ENCODE results near the gene CNTNAP2. TPM values are rescaled to one million over a fixed set of nuclear protein-coding genes. Genes with fewer than 3 reads are reported as not detected.

The CNTNAP2 gene
- total RNA-seq, 4 donors from 2014 or later, result 0.25 to 0.89 (median 0.30) TPM; not detected in 1

GRCh38 chr7:147894271-147894670 is 1777.7 kb downstream of the CNTNAP2 start:
- Histone ChIP-seq H3K27me3 (no peaks in the 10 kb centered on the region), H3K36me3 (no peaks in the 10 kb centered on the region), H3K9me3 (peaks cover 4% of the 10 kb centered on the region), H3K27ac (no peak overlapping the region), H3K4me1 (no peaks in the 10 kb centered on the region), H3K4me3 (no peak overlapping the region)
- no peak for DNase-seq (ENCODE audit: low spot score in 2 of 2)
- WGBS, result 38% methylated on average over 4 of the region's 4 CpGs
- TF ChIP-seq EP300 (IDR thresholded peaks at IDR 0.05), result no peak
- TF ChIP-seq POLR2AphosphoS5 (IDR thresholded peaks at IDR 0.05), result no peak
- TF ChIP-seq, protein P1, sequence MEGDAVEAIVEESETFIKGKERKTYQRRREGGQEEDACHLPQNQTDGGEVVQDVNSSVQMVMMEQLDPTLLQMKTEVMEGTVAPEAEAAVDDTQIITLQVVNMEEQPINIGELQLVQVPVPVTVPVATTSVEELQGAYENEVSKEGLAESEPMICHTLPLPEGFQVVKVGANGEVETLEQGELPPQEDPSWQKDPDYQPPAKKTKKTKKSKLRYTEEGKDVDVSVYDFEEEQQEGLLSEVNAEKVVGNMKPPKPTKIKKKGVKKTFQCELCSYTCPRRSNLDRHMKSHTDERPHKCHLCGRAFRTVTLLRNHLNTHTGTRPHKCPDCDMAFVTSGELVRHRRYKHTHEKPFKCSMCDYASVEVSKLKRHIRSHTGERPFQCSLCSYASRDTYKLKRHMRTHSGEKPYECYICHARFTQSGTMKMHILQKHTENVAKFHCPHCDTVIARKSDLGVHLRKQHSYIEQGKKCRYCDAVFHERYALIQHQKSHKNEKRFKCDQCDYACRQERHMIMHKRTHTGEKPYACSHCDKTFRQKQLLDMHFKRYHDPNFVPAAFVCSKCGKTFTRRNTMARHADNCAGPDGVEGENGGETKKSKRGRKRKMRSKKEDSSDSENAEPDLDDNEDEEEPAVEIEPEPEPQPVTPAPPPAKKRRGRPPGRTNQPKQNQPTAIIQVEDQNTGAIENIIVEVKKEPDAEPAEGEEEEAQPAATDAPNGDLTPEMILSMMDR (IDR thresholded peaks at IDR 0.05), result no peak
- no peak for TF ChIP-seq POLR2A (IDR thresholded peaks at IDR 0.05)

- 91% methylated on average over 7 of the region's 7 CpGs for WGBS
- H3K27me3 ChIP-seq, result no peaks in the 10 kb centered on the region
- H3K4me3 ChIP-seq, result no peak overlapping the region
- peaks cover 6% of the 10 kb centered on the region for H3K9me3 ChIP-seq
- H3K27ac ChIP-seq, result no peak overlapping the region
- no peak for TF ChIP-seq POLR2AphosphoS5 (IDR thresholded peaks at IDR 0.05)
- no peak for TF ChIP-seq EP300 (IDR thresholded peaks at IDR 0.05)
- TF ChIP-seq, protein P1 (IDR thresholded peaks at IDR 0.05), result no peak
- TF ChIP-seq POLR2A (IDR thresholded peaks at IDR 0.05), result no peak
- DNase-seq (ENCODE audit: low spot score in 2 of 2), result no peak
- H3K4me1 ChIP-seq, result no peaks in the 10 kb centered on the region
- H3K36me3 ChIP-seq, result no peaks in the 10 kb centered on the region
These were observed 1779.5 kb downstream of the CNTNAP2 start for GRCh38 chr7:147896121-147896520.

- 85% methylated on average over 13 of the region's 13 CpGs for WGBS
- DNase-seq (ENCODE audit: low spot score in 2 of 2), result no peak
- H3K27me3 ChIP-seq, result no peaks in the 10 kb centered on the region
- no peak overlapping the region for H3K27ac ChIP-seq
- no peak for TF ChIP-seq POLR2A (IDR thresholded peaks at IDR 0.05)
- TF ChIP-seq, protein P1 (IDR thresholded peaks at IDR 0.05), result no peak
- no peak for TF ChIP-seq EP300 (IDR thresholded peaks at IDR 0.05)
- no peak for TF ChIP-seq POLR2AphosphoS5 (IDR thresholded peaks at IDR 0.05)
- H3K4me3 ChIP-seq, result no peak overlapping the region
- H3K9me3 ChIP-seq, result peaks cover 6% of the 10 kb centered on the region
- H3K36me3 ChIP-seq, result no peaks in the 10 kb centered on the region
- no peaks in the 10 kb centered on the region for H3K4me1 ChIP-seq
These were observed 1787.1 kb downstream of the CNTNAP2 start for GRCh38 chr7:147903536-147904218.

GRCh38 chr7:147904219-147904576 is 1787.6 kb downstream of the CNTNAP2 start:
- H3K9me3 ChIP-seq, result peaks cover 3% of the 10 kb centered on the region
- H3K36me3 ChIP-seq, result no peaks in the 10 kb centered on the region
- H3K27me3 ChIP-seq, result no peaks in the 10 kb centered on the region
- 26% methylated on average over 3 of the region's 3 CpGs for WGBS
- H3K4me3 ChIP-seq, result no peak overlapping the region
- no peak overlapping the region for H3K27ac ChIP-seq
- TF ChIP-seq POLR2A (IDR thresholded peaks at IDR 0.05), result no peak
- TF ChIP-seq EP300 (IDR thresholded peaks at IDR 0.05), result no peak
- TF ChIP-seq, protein P1 (IDR thresholded peaks at IDR 0.05), result no peak
- no peak for TF ChIP-seq POLR2AphosphoS5 (IDR thresholded peaks at IDR 0.05)
- H3K4me1 ChIP-seq, result no peaks in the 10 kb centered on the region
- DNase-seq (ENCODE audit: low spot score in 2 of 2), result no peak

GRCh38 chr7:147909431-147910148 is 1793.0 kb downstream of the CNTNAP2 start:
- Histone ChIP-seq H3K36me3 (no peaks in the 10 kb centered on the region), H3K4me3 (no peak overlapping the region), H3K9me3 (no peaks in the 10 kb centered on the region), H3K27ac (no peak overlapping the region), H3K27me3 (no peaks in the 10 kb centered on the region), H3K4me1 (no peaks in the 10 kb centered on the region)
- TF ChIP-seq, protein P1 (IDR thresholded peaks at IDR 0.05), result no peak
- TF ChIP-seq POLR2A (IDR thresholded peaks at IDR 0.05) (no peak), POLR2AphosphoS5 (IDR thresholded peaks at IDR 0.05) (no peak), EP300 (IDR thresholded peaks at IDR 0.05) (no peak)
- no peak for DNase-seq (ENCODE audit: low spot score in 2 of 2)
- 84% methylated on average over 10 of the region's 10 CpGs for WGBS

Measured in suprapubic skin (tissue), 4 donors.